Nasal cavity respiratory epithelium epithelial cell of viscerocranial mucosa (primary cell): Measurements from ENCODE around the gene PODXL2. TPM values are rescaled to one million over a fixed set of nuclear protein-coding genes. Genes with fewer than 3 reads are reported as not detected.

ENCODE experiments used
- total RNA-seq: library from RNA; depleted of rRNA; stranded (reverse); fragments of >200 nt; gene quantifications from 2 replicates; pipeline ENCODE4 v1.2.3, GENCODE V29; 2014

Gene PODXL2, protein sequence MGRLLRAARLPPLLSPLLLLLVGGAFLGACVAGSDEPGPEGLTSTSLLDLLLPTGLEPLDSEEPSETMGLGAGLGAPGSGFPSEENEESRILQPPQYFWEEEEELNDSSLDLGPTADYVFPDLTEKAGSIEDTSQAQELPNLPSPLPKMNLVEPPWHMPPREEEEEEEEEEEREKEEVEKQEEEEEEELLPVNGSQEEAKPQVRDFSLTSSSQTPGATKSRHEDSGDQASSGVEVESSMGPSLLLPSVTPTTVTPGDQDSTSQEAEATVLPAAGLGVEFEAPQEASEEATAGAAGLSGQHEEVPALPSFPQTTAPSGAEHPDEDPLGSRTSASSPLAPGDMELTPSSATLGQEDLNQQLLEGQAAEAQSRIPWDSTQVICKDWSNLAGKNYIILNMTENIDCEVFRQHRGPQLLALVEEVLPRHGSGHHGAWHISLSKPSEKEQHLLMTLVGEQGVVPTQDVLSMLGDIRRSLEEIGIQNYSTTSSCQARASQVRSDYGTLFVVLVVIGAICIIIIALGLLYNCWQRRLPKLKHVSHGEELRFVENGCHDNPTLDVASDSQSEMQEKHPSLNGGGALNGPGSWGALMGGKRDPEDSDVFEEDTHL
- 3.4 and 11.7 TPM in 2 replicates for total RNA-seq

DNA sequence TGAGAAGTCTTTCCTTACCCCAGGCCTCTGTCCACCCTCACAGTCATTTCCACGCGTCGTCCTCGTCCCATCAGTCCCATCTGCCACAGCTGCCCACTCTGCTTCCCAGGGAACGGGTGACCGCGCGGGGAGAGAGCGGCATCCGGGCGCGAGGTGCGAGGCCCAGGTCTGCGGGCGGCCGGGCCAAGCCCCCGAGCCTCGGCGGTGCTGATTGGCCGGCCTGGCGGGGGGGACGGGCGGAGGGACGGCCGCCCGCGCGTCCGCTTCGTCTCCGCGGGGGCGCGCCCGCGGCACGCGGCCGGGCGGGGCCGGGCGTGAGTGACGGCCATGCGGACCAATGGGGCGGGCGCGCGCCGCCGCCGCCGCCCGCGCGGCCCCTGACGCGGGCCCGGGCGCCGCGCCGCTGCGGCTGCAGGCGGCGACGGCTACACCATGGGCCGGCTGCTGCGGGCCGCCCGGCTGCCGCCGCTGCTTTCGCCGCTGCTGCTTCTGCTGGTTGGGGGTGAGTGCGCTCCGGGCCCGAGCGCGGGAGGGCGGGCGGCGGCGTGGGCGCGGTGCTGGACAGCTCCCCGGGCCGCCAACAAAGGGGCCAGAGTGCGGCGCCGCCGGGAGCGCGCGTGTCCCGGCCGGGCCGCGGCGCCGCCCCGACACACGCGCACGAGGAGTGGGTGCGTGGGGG is at the start of gene PODXL2:
TSS of gene PODXL2 (plus strand) at position 398 of the 679 bp plus-strand sequence. CDS start at position 433, 35 bp downstream.

GRCh38 chr3:127590593-127591465 is 38.2 kb upstream of the PODXL2 start, which contains the start of gene TPRA1:
TSS of gene TPRA1 (minus strand) at chr3:127590733. CDS start at chr3:127580146, 10,587 bp downstream.

GRCh38 chr3:127672429-127673190 is 43.6 kb downstream of the PODXL2 start, which contains the start of gene ABTB1:
TSS of gene ABTB1 (plus strand) at chr3:127672952. CDS start at chr3:127673026, 74 bp downstream.

Other genes with a start within 250 kb of the PODXL2 start
- gene TPRA1, start 38.5 kb upstream of the PODXL2 start, total RNA-seq: 44.1 and 48.8 TPM in 2 replicates
- 12.0 and 13.8 TPM in 2 replicates for gene MCM2, start 30.8 kb upstream of the PODXL2 start, total RNA-seq
- gene ABTB1, start 43.8 kb downstream of the PODXL2 start, total RNA-seq: 5.8 and 6.9 TPM in 2 replicates
- gene MGLL, start 193.3 kb downstream of the PODXL2 start, total RNA-seq: 35.9 and 62.9 TPM in 2 replicates